ENCODE data around the gene MDM2.

- no peak for TF ChIP-seq CTCF (IDR thresholded peaks at IDR 0.05 in 8 of 11, conservative IDR thresholded peaks at IDR 0.05 in 3 of 11)
- no peak for TF ChIP-seq POLR2AphosphoS5 (IDR thresholded peaks at IDR 0.05)
Observed at GRCh38 chr12:68776976-68777610, 30.9 kb upstream of the MDM2 start.

All from spleen (tissue), 7 donors.